ENCODE results near the gene CELF5.

DNA sequence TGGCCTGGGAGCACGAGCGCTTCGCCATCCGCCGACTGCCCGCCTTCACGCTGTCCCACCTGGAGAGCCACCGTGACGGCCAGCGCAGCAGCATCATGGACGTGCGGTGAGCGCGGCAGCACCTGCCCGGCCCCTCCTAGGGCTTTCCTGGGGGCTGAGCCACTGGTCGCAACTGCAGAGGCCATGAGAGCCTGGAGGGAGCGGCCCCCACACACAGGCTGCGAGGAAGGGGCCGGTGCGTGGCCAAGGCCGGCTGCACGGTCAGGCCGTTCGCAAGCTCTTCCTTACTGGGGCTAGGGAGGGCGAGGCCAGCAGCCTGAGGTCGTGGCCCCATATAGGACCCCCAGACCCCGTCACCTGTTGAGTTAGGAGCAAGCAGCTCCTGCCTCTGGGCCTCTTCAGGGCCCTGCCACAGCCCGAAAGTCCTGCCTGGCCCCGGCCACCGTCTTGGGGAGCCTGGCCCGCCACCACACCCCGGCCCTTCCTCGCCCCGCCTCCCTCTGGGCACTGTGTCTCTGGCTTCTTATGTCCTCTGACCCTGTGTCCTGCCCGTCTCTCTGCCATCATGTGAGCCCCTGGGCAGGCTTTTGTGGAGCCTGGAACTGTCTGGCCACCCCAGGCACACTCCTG, 19.7 kb upstream of the CELF5 start:
- TF ChIP-seq, protein P1, sequence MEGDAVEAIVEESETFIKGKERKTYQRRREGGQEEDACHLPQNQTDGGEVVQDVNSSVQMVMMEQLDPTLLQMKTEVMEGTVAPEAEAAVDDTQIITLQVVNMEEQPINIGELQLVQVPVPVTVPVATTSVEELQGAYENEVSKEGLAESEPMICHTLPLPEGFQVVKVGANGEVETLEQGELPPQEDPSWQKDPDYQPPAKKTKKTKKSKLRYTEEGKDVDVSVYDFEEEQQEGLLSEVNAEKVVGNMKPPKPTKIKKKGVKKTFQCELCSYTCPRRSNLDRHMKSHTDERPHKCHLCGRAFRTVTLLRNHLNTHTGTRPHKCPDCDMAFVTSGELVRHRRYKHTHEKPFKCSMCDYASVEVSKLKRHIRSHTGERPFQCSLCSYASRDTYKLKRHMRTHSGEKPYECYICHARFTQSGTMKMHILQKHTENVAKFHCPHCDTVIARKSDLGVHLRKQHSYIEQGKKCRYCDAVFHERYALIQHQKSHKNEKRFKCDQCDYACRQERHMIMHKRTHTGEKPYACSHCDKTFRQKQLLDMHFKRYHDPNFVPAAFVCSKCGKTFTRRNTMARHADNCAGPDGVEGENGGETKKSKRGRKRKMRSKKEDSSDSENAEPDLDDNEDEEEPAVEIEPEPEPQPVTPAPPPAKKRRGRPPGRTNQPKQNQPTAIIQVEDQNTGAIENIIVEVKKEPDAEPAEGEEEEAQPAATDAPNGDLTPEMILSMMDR (tag by site-specific recombination; IDR thresholded peaks at IDR 0.05): no peak
- TF ChIP-seq BCL11A (tag by site-specific recombination; IDR thresholded peaks at IDR 0.05; ENCODE audit: low read depth): no peak
- TF ChIP-seq MYNN (tag by site-specific recombination; IDR thresholded peaks at IDR 0.05; ENCODE audit: borderline replicate concordance): no peak
- no peak for TF ChIP-seq ZNF391 (tag by site-specific recombination; IDR thresholded peaks at IDR 0.05; ENCODE audit: borderline replicate concordance, low read depth)
- no peak for TF ChIP-seq HOXD13 (CRISPR knock-in tag; IDR thresholded peaks at IDR 0.05; ENCODE audit: borderline replicate concordance)
- TF ChIP-seq ZNF274 (IDR thresholded peaks at IDR 0.05; ENCODE audit: low read length): no peak
- no peak for TF ChIP-seq ZNF274 (tag by site-specific recombination; IDR thresholded peaks at IDR 0.05; ENCODE audit: borderline replicate concordance)
- TF ChIP-seq, protein P2, sequence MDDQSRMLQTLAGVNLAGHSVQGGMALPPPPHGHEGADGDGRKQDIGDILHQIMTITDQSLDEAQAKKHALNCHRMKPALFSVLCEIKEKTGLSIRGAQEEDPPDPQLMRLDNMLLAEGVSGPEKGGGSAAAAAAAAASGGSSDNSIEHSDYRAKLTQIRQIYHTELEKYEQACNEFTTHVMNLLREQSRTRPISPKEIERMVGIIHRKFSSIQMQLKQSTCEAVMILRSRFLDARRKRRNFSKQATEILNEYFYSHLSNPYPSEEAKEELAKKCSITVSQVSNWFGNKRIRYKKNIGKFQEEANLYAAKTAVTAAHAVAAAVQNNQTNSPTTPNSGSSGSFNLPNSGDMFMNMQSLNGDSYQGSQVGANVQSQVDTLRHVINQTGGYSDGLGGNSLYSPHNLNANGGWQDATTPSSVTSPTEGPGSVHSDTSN (CRISPR knock-in tag; IDR thresholded peaks at IDR 0.05): no peak
